ENCODE results near the gene ANKMY1.

Gene ANKMY1

GRCh38 chr2:240597419-240598181 lies 39.8 kb upstream of the ANKMY1 start:
- no peak overlapping the region for H3K4me3 Mint-ChIP-seq
- DNase-seq (no peak), ATAC-seq (no peak)
- no peaks in the 10 kb centered on the region for H3K9me3 Mint-ChIP-seq
- no peaks in the 10 kb centered on the region for H3K27me3 Mint-ChIP-seq
- H3K36me3 Mint-ChIP-seq (ENCODE audit: low read depth) = peaks cover 4% of the 10 kb centered on the region
- H3K4me1 Mint-ChIP-seq = no peaks in the 10 kb centered on the region
- H3K27ac Mint-ChIP-seq = no peak overlapping the region

GRCh38 chr2:240597054-240597418 lies 39.2 kb upstream of the ANKMY1 start:
- DNase-seq = no peak
- no peaks in the 10 kb centered on the region for H3K27me3 Mint-ChIP-seq
- H3K36me3 Mint-ChIP-seq (ENCODE audit: low read depth) = peaks cover 5% of the 10 kb centered on the region
- H3K27ac Mint-ChIP-seq = no peak overlapping the region
- H3K4me3 Mint-ChIP-seq = no peak overlapping the region
- no peaks in the 10 kb centered on the region for H3K4me1 Mint-ChIP-seq
- H3K9me3 Mint-ChIP-seq = no peaks in the 10 kb centered on the region
- no peak for ATAC-seq

GRCh38 chr2:240596491-240596931 lies 38.7 kb upstream of the ANKMY1 start:
- H3K36me3 Mint-ChIP-seq (ENCODE audit: low read depth) = peaks cover 8% of the 10 kb centered on the region
- H3K27ac Mint-ChIP-seq = no peak overlapping the region
- ATAC-seq (no peak), DNase-seq (no peak)
- no peaks in the 10 kb centered on the region for H3K9me3 Mint-ChIP-seq
- H3K4me1 Mint-ChIP-seq = no peaks in the 10 kb centered on the region
- no peaks in the 10 kb centered on the region for H3K27me3 Mint-ChIP-seq
- H3K4me3 Mint-ChIP-seq = no peak overlapping the region

- Mint-ChIP-seq H3K9me3 (no peaks in the 10 kb centered on the region), H3K27me3 (no peaks in the 10 kb centered on the region), H3K27ac (no peak overlapping the region), H3K36me3 (ENCODE audit: low read depth) (peaks cover 10% of the 10 kb centered on the region), H3K4me1 (no peaks in the 10 kb centered on the region), H3K4me3 (no peak overlapping the region)
- ATAC-seq = no peak
- no peak for DNase-seq
Observed at GRCh38 chr2:240596080-240596460, 38.3 kb upstream of the ANKMY1 start.

GRCh38 chr2:240595381-240596079 lies 37.7 kb upstream of the ANKMY1 start:
- Mint-ChIP-seq H3K4me1 (no peaks in the 10 kb centered on the region), H3K4me3 (no peak overlapping the region), H3K9me3 (no peaks in the 10 kb centered on the region), H3K36me3 (ENCODE audit: low read depth) (peaks cover 10% of the 10 kb centered on the region), H3K27me3 (no peaks in the 10 kb centered on the region), H3K27ac (no peak overlapping the region)
- DNase-seq = peak; percentile 50
- no peak for ATAC-seq

- peaks cover 10% of the 10 kb centered on the region for H3K36me3 Mint-ChIP-seq (ENCODE audit: low read depth)
- no peaks in the 10 kb centered on the region for H3K27me3 Mint-ChIP-seq
- no peak overlapping the region for H3K27ac Mint-ChIP-seq
- DNase-seq = no peak
- no peak for ATAC-seq
- no peak overlapping the region for H3K4me3 Mint-ChIP-seq
- H3K4me1 Mint-ChIP-seq = peaks cover under 1% of the 10 kb centered on the region
- H3K9me3 Mint-ChIP-seq = no peaks in the 10 kb centered on the region
Observed at GRCh38 chr2:240594511-240595380, 37.0 kb upstream of the ANKMY1 start.

- Mint-ChIP-seq H3K27me3 (no peaks in the 10 kb centered on the region), H3K27ac (no peak overlapping the region)
Observed at GRCh38 chr2:240593703-240594451, 36.1 kb upstream of the ANKMY1 start.

GRCh38 chr2:240593026-240593702 lies 35.4 kb upstream of the ANKMY1 start:
- DNase-seq (no peak), ATAC-seq (no peak)
- H3K36me3 Mint-ChIP-seq (ENCODE audit: low read depth) = peaks cover 8% of the 10 kb centered on the region
- peaks cover 12% of the 10 kb centered on the region for H3K4me1 Mint-ChIP-seq
- H3K27me3 Mint-ChIP-seq = no peaks in the 10 kb centered on the region
- no peak overlapping the region for H3K4me3 Mint-ChIP-seq
- H3K27ac Mint-ChIP-seq = no peak overlapping the region
- no peaks in the 10 kb centered on the region for H3K9me3 Mint-ChIP-seq

More at GRCh38 chr2:240593703-240594451, 36.1 kb upstream of the ANKMY1 start:
- ATAC-seq (no peak), DNase-seq (no peak)
- Mint-ChIP-seq H3K4me3 (no peak overlapping the region), H3K4me1 (peaks cover 5% of the 10 kb centered on the region), H3K9me3 (no peaks in the 10 kb centered on the region), H3K36me3 (ENCODE audit: low read depth) (peaks cover 9% of the 10 kb centered on the region)

- H3K27me3 Mint-ChIP-seq = no peaks in the 10 kb centered on the region
- DNase-seq (no peak), ATAC-seq (no peak)
- H3K27ac Mint-ChIP-seq = no peak overlapping the region
- H3K9me3 Mint-ChIP-seq = no peaks in the 10 kb centered on the region
- peaks cover 24% of the 10 kb centered on the region for H3K4me1 Mint-ChIP-seq
- peaks cover 8% of the 10 kb centered on the region for H3K36me3 Mint-ChIP-seq (ENCODE audit: low read depth)
- H3K4me3 Mint-ChIP-seq = no peak overlapping the region
Observed at GRCh38 chr2:240591784-240592183, 34.0 kb upstream of the ANKMY1 start.

GRCh38 chr2:240591226-240591625 lies 33.4 kb upstream of the ANKMY1 start:
- Mint-ChIP-seq H3K9me3 (no peaks in the 10 kb centered on the region), H3K4me3 (no peak overlapping the region), H3K36me3 (ENCODE audit: low read depth) (peaks cover 8% of the 10 kb centered on the region), H3K4me1 (peaks cover 24% of the 10 kb centered on the region), H3K27me3 (no peaks in the 10 kb centered on the region), H3K27ac (no peak overlapping the region)
- ATAC-seq = no peak
- no peak for DNase-seq

- ATAC-seq (no peak), DNase-seq (no peak)
- Mint-ChIP-seq H3K9me3 (no peaks in the 10 kb centered on the region), H3K27me3 (no peaks in the 10 kb centered on the region), H3K36me3 (ENCODE audit: low read depth) (peaks cover 8% of the 10 kb centered on the region), H3K4me1 (peaks cover 24% of the 10 kb centered on the region), H3K4me3 (no peak overlapping the region), H3K27ac (no peak overlapping the region)
Observed at GRCh38 chr2:240590681-240591111, 32.9 kb upstream of the ANKMY1 start.

GRCh38 chr2:240589850-240590525 lies 32.2 kb upstream of the ANKMY1 start:
- H3K27ac Mint-ChIP-seq = no peak overlapping the region

GRCh38 chr2:240589375-240589774 lies 31.6 kb upstream of the ANKMY1 start:
- no peak for DNase-seq
- Mint-ChIP-seq H3K4me1 (peaks cover 32% of the 10 kb centered on the region), H3K27ac (no peak overlapping the region), H3K27me3 (no peaks in the 10 kb centered on the region), H3K36me3 (ENCODE audit: low read depth) (peaks cover 8% of the 10 kb centered on the region), H3K4me3 (no peak overlapping the region), H3K9me3 (no peaks in the 10 kb centered on the region)
- no peak for ATAC-seq

More at GRCh38 chr2:240589850-240590525, 32.2 kb upstream of the ANKMY1 start:
- Mint-ChIP-seq H3K27me3 (no peaks in the 10 kb centered on the region), H3K9me3 (no peaks in the 10 kb centered on the region), H3K4me3 (no peak overlapping the region), H3K4me1 (peaks cover 26% of the 10 kb centered on the region), H3K36me3 (ENCODE audit: low read depth) (peaks cover 8% of the 10 kb centered on the region)
- DNase-seq = no peak
- no peak for ATAC-seq

All from activated naive CD8-positive, alpha-beta T cell treated with anti-CD3 and anti-CD28 coated beads, Interleukin-2, amount 50 U/mL, for 24 hours (primary cell).